ENCODE measurements around the gene SYNE1.

Gene SYNE1

GRCh38 chr6:152309006-152309405, 328.2 kb downstream of the SYNE1 start:
- DNase-seq: no peak

GRCh38 chr6:152308306-152308705, 328.9 kb downstream of the SYNE1 start:
- no peak for DNase-seq

GRCh38 chr6:152305672-152306071, 331.5 kb downstream of the SYNE1 start:
- DNase-seq: no peak

GRCh38 chr6:152301765-152302568, 335.2 kb downstream of the SYNE1 start:
- DNase-seq: peak; percentile 79

GRCh38 chr6:152301021-152301764, 336.0 kb downstream of the SYNE1 start:
- DNase-seq: no peak

GRCh38 chr6:152300517-152300916, 336.6 kb downstream of the SYNE1 start:
- no peak for DNase-seq

- no peak for DNase-seq
Measured at GRCh38 chr6:152298848-152299735, 338.1 kb downstream of the SYNE1 start.

- DNase-seq: no peak
Measured at GRCh38 chr6:152298055-152298647, 339.0 kb downstream of the SYNE1 start.

- no peak for DNase-seq
Measured at GRCh38 chr6:152296648-152297376, 340.4 kb downstream of the SYNE1 start.

GRCh38 chr6:152295920-152296319, 341.2 kb downstream of the SYNE1 start:
- DNase-seq: no peak

- no peak for DNase-seq
Measured at GRCh38 chr6:152295346-152295745, 341.8 kb downstream of the SYNE1 start.

- no peak for DNase-seq
Measured at GRCh38 chr6:152293404-152293803, 343.8 kb downstream of the SYNE1 start.

- no peak for DNase-seq
Measured at GRCh38 chr6:152292555-152292954, 344.6 kb downstream of the SYNE1 start.

- no peak for DNase-seq
Measured at GRCh38 chr6:152290693-152291092, 346.5 kb downstream of the SYNE1 start.

- no peak for DNase-seq
Measured at GRCh38 chr6:152277826-152278329, 359.3 kb downstream of the SYNE1 start.

- DNase-seq: no peak
Measured at GRCh38 chr6:152273638-152274037, 363.5 kb downstream of the SYNE1 start.

GRCh38 chr6:152273002-152273401, 364.2 kb downstream of the SYNE1 start:
- DNase-seq: no peak

- no peak for DNase-seq
Measured at GRCh38 chr6:152272486-152272885, 364.7 kb downstream of the SYNE1 start.

GRCh38 chr6:152271776-152272464, 365.2 kb downstream of the SYNE1 start:
- no peak for DNase-seq

- DNase-seq: no peak
Measured at GRCh38 chr6:152270301-152270925, 366.7 kb downstream of the SYNE1 start.

Measured in stimulated activated CD4-positive, alpha-beta T cell treated with anti-CD3 and anti-CD28 coated beads, Interleukin-12 subunit alpha, Interleukin-12 subunit beta, amount 100 ng/mL, for 4 hours (primary cell).